Activated naive CD4-positive, alpha-beta T cell treated with Interleukin-2 at 50 U/mL for 16 hours (primary cell): Measurements from ENCODE around the gene NXPH2.

Experiments
- DNase-seq: peaks from one replicate; pipeline ENCODE4 v3.0.0-alpha.2; 2020

The NXPH2 gene

DNA sequence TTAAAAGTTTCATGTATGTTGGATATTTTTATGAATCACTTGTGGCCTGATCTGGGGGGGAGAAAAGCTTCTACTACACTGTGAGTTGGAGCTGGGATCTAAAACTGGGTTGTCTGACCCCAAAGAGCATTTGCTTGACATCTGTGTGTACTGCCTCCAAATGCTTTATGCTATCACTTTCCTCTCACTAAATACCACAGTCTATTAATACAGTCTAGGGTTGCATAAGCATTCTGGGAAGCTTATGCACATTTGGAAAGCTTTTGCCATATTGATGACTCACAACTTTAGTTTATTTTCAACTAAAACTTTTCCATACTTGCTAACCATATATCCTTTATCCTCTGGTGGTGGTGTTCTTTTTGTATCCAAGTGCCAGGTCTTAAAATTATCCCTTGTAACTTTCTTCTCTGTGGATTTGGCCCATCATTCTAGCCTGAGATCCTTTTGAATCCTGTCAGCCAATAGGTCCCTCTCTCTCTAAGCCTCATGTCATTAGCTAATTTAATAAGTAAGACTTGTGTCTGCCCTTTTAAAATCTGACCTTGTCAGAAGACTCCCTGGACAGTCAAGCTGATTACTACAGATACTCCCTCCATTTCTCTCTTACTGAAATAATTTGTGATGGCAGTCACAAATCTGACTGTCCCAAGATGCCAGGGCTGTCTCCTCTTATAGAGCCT, 72.7 kb downstream of the NXPH2 start:
- no peak for DNase-seq

DNA sequence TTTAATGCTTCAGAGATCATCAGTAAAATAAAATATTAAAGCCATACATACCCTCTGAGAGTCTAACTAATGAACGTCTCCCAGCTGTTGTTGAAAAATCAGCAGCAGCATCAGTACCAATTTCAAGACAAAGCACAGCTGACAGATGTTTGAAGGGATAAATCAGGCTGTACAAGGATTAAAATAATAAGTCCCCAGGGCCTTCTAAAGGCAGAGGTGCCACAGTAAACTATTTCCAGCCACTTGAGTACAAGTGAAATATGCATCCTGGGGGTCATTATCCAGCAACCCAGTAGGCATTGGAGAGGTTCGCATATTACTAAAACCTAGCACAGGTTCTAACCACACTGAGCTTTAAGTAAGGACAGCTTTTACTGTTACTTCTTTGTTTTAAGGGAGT, 76.9 kb downstream of the NXPH2 start:
- no peak for DNase-seq

- no peak for DNase-seq
These were observed 79.5 kb downstream of the NXPH2 start for GRCh38 chr2:138700716-138701115.

DNA sequence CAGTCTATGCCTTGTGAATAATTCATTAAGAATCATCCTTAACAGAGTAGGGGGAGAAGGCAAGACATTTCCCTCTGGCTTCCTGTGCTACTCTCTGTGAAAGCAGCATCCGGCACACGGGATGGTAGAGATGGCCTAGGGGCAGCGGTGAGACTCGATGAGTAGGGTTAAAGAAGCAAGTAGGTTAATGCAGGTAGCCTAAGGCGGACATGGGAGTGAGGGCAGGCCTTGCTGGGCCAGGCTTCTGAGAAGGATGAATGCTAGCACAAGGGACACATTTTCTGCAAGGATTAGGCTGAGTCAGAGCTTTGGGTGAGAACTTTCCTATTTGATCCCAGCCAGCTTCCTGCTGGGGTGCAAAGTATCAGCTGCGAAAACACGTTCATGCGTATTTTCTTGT, 80.8 kb downstream of the NXPH2 start:
- no peak for DNase-seq

DNA sequence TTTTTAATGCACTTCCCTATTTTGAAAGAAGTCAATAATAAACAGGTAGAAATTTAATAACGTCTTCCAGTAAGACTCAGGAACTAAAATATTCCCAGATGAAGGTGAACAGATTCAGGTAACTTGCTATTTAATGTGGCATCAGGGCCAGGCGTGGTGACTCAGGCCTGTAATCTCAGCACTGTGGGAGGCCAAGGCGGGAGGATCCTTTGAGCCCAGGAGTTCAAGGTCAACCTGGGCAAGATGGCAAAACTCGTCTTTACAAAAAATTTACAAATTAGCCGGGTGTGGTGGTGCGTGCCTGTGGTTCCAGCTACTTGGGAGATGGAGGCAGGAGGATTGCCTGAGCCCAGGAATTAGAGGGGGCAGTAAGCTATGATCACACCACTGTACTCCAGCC, 81.8 kb downstream of the NXPH2 start:
- no peak for DNase-seq

GRCh38 chr2:138691667-138692066, 88.5 kb downstream of the NXPH2 start:
- DNase-seq, result no peak

GRCh38 chr2:138689705-138690104, 90.5 kb downstream of the NXPH2 start:
- no peak for DNase-seq

- DNase-seq, result no peak
These were observed 98.0 kb downstream of the NXPH2 start for GRCh38 chr2:138682163-138682562.

- DNase-seq, result no peak
These were observed 103.0 kb downstream of the NXPH2 start for GRCh38 chr2:138677221-138677620.

DNA sequence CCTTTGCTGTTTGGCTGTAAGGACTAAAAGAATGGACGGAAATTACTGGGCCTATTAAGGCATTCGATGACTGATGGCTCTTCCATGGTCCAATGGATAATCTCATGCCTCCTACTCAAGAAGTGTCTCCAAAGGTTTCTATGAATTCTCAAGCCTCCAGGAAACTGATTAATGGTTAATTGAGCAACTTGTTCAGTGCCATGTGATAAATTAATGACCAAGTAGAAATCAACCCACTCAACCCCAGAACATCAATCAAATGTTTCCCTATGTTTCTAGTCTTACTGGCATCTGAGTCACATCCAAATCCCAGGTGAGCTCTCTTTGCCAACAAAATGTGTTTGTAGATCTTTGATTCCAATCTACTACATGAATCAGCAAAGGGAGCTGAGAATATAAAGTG, 103.6 kb downstream of the NXPH2 start:
- no peak for DNase-seq

DNA sequence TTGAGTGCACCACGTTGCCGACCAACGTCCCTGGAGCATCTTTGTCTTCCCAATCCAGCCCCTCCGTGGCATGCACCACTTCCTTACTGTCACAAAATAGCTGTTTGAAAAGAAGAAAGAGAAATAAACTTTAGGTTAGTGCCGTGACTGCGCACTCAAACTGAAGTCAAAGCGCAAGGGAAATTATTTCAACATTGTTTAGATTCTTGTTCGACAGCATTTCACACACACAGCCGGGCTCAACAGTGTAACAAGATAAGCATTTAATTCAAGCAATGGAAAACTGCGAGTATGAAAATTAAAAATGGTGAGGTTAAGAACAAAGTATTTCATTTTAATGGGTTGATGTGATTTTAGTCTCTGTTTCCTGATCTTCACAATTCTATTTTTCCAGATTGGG, 108.6 kb downstream of the NXPH2 start:
- no peak for DNase-seq

GRCh38 chr2:138670734-138671133, 109.5 kb downstream of the NXPH2 start:
- no peak for DNase-seq

DNA sequence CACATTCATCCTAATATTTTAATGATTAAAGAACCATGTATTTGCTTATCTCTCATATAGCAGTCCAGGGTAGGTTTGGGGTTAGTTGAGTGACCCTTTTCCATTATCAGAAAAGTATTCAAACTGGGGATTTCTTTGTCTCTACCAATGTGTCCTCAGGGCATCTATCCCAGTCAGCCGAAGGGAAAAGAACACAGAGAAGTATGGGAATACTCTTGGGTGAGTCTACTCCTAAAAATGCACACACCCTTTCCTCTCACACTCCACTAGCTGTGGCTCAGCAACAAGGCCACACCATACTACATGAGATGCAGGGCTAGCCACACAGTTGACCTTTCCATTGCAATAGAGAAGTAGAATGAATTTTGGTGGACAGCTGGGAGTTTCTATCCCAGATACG, 114.3 kb downstream of the NXPH2 start:
- no peak for DNase-seq

GRCh38 chr2:138658187-138658894, 121.8 kb downstream of the NXPH2 start:
- no peak for DNase-seq

DNA sequence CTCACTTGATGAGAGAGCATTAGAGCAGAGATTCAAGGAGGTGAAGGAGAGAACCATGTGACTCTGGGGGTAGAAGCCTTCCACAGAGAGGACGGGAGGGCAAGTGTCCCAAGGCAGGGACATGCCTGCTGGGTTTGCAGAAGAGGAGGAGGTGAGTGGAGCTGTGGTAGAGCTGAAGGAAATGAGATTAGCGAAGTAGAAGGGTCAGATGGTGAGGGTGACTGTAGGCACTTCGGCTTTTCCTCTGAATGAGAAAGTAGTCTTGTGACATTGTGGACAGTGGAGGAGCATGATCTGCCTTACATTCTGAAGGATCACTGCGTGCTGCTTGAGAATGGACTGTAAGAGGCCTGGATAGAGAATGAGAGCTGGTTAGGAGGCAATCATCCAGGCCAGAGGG, 126.0 kb downstream of the NXPH2 start:
- no peak for DNase-seq

- no peak for DNase-seq
These were observed 127.8 kb downstream of the NXPH2 start for GRCh38 chr2:138652378-138652777.

- no peak for DNase-seq
These were observed 130.6 kb downstream of the NXPH2 start for GRCh38 chr2:138649571-138649970.

GRCh38 chr2:138648606-138649005, 131.6 kb downstream of the NXPH2 start:
- no peak for DNase-seq

DNA sequence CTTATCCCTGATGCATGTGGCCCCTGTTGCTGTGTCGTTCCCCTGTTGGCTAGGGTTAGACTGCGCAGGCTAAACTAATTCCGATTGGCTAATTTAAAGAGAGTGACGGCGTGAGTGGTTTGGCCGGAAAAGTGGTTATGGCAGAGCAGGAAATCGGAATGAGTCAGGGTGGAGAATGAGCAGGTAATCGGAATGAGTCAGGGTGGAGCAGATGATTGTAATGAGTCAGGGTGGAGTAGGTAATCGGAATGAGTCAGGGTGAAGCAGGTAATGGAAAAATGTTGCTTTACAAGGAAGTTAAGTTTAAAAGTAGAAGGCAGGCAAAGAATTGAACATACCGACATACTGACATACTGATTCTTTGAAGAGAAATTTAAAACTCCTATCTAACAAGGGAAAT, 135.4 kb downstream of the NXPH2 start:
- DNase-seq, result peak; percentile 2

- no peak for DNase-seq
These were observed 139.1 kb downstream of the NXPH2 start for GRCh38 chr2:138640921-138641676.

- no peak for DNase-seq
These were observed 142.5 kb downstream of the NXPH2 start for GRCh38 chr2:138637686-138638085.

DNA sequence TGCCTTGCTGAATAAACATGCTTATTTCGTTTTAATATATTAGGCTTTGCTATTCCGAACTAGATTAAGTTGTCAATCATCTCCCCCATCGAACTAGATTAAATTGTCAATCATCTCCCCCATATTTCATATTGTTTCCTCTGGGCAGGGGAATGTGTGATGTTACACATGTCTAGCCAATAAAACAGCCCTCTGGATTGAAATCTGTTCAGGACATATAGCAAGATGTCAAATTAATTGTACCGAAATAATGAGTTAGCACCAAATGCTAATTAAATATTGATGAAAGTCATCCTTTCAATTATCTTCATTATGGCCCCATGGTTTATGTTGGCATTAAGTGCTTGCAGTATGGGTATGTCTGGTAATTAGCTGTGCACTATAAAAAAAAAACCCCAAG, 143.1 kb downstream of the NXPH2 start:
- DNase-seq, result no peak

DNA sequence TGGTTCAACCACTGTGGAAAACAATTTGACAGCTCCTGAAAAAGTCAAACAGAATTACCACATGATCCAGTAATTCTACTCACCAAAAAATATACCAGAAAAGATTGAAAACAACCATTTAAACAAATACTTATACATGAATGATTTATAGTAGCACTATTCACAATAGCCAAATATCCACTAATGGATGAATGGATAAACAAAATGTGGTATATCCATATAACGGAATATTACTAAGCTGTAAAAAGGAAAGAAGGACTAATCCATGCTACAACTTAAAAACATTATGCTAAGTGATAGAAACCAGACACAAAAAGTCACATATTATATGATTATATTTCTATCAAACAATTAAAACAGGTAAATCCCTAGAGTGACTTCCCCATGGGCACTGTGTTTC, 147.1 kb downstream of the NXPH2 start:
- no peak for DNase-seq

DNA sequence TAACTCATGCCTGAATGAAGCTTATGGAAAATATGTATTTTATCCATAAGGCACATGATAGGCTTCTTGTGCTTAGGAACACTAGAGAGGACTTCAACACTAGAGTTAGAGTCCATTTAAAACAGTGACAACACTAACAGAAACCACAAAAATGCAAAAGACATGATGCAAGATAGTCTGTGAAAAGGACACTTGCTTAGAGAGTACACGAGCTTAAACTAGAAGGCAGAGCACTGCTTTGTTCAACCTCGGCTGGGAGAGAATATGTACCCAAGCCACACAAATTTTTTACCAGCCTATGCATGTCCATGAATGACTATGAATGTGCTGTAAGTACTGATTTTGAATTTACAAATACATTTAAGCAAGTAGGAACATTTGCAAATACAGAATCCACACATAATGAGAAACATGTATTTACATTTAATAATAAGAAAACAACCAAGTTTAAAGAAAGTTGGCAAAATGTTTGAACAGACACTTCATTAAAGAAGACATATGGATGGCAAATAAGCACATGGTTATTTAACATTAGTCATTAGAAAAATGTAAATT, 148.0 kb downstream of the NXPH2 start:
- DNase-seq, result no peak
